OCI-LY3 (cell line): ENCODE results near the gene SMIM41.

Experiments
- H2AFZ ChIP-seq: fragments of 200-600, 300-600 bp; shearing (Covaris generic); 2 replicates; pipeline ENCODE4 v1.6.0; 2014; ENCODE audit warnings: antibody characterized with exemption, low read depth, low read length
- H3K27ac ChIP-seq: fragments of 200-600, 300-600 bp; sonication (generic); 2 replicates; pipeline ENCODE4 v1.5.1; 2014; ENCODE audit warnings: mild to moderate bottlenecking, low read length, moderate library complexity, mixed read lengths
- H3K27me3 ChIP-seq: fragments of 200-600, 300-600 bp; sonication (generic); 2 replicates; pipeline ENCODE4 v1.6.1; 2014; ENCODE audit warnings: low read depth, low read length, mixed read lengths
- H3K36me3 ChIP-seq: fragments of 200-600, 300-600 bp; sonication (generic); replicated peaks from 2 replicates; pipeline ENCODE3; 2014; ENCODE audit warnings: low read depth, low read length, mixed read lengths
- H3K4me1 ChIP-seq: fragments of 300-600, 200-600 bp; sonication (generic); 2 replicates; pipeline ENCODE4 v1.6.1; 2014; ENCODE audit warnings: low read length, mixed read lengths
- H3K4me2 ChIP-seq: fragments of 200-600, 300-600 bp; sonication (generic); 2 replicates; pipeline ENCODE4 v1.6.1; 2014; ENCODE audit warnings: low read length, mixed read lengths
- H3K4me3 ChIP-seq: fragments of 300-600, 200-600 bp; sonication (generic); 2 replicates; pipeline ENCODE4 v1.5.1; 2014; ENCODE audit warnings: antibody characterized with exemption, mild to moderate bottlenecking, low read length, moderate library complexity
- H3K79me2 ChIP-seq: fragments of 300-600, 200-600 bp; shearing (Covaris generic); 2 replicates; pipeline ENCODE4 v1.6.1; 2014; ENCODE audit warnings: mild to moderate bottlenecking, low read length, mixed read lengths
- H3K9ac ChIP-seq: fragments of 300-600, 200-600 bp; shearing (Covaris generic); 2 replicates; pipeline ENCODE4 v1.6.0; 2014; ENCODE audit warnings: mild to moderate bottlenecking, low read length, moderate library complexity
- H3K9me3 ChIP-seq: fragments of 200-600, 300-600 bp; shearing (Covaris generic); 2 replicates; pipeline ENCODE4 v1.6.1; 2014; ENCODE audit warnings: low read length, mixed read lengths; ENCODE audit not compliant: insufficient read depth
- H4K20me1 ChIP-seq: fragments of 200-600, 300-600 bp; sonication (generic); 2 replicates; pipeline ENCODE4 v1.6.1; 2016; ENCODE audit warnings: low read length, mixed read lengths; ENCODE audit not compliant: insufficient read depth
- CTCF ChIP-seq: fragments of 200-600, 300-600 bp; sonication (generic); IDR thresholded peaks from 2 replicates; pipeline ENCODE4 v1.5.1; 2014; ENCODE audit warnings: antibody characterized with exemption, low read length, low read depth
- EZH2phosphoT487 ChIP-seq: fragments of 200-600 bp; shearing (Covaris generic); IDR thresholded peaks from 2 replicates; pipeline ENCODE4 v1.6.1; 2018; ENCODE audit warnings: antibody characterized with exemption, mixed run types, low read depth

The SMIM41 gene

DNA sequence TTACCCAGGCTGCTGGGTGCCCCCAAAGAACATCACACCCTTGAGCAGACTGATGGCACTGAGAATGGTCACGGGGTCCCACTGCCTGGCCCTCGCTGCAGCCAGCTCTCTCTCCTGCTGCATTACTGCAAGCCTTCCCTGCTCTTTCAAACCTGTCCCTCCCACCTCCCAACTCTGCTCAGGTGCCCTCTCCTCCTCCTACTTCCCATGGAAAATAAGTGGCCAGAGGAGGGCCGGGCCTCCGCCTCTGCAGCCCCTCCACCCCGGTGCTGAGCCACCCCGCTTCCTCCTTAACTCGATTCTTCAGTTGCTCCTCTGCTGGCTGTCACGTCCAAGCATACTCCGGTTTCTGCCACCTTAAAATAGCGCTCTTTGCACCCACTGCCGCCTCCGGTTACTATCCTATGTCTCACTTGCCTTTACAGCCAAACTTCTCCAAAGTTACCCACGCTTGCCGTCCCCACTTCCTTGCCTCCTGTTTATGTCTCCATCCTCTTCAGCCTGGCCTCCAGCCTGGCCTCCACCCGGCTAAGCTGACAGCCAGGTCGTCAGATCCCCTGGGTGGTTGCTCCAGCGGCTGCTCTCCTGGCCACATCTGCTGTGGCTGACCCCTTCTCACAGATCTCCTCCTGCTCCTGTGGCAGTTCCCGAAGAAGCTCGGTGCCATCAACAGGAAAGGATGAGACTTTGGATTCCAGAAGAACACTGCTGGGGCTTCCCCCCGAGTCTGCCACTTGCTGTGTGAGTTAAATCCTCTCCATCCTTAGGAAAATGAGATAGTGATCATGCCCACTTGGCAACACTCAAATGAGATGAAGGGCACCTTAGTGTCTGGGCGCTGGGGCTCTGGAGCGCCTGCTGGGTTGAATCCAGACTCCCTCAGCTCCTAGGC lies 7.7 kb downstream of the SMIM41 start:
- no peak overlapping the region for H2AFZ ChIP-seq
- H3K9me3 ChIP-seq: no peaks in the 10 kb centered on the region
- no peak overlapping the region for H3K4me2 ChIP-seq
- no peaks in the 10 kb centered on the region for H4K20me1 ChIP-seq
- H3K36me3 ChIP-seq: no peaks in the 10 kb centered on the region
- H3K4me3 ChIP-seq: no peak overlapping the region
- TF ChIP-seq EZH2phosphoT487 (no peak), CTCF (no peak)
- H3K9ac ChIP-seq: no peak overlapping the region
- no peak overlapping the region for H3K27ac ChIP-seq
- peaks cover 18% of the 10 kb centered on the region for H3K27me3 ChIP-seq
- H3K4me1 ChIP-seq: peaks cover 24% of the 10 kb centered on the region
- H3K79me2 ChIP-seq: no peaks in the 10 kb centered on the region

GRCh38 chr12:52087961-52088820 lies 8.7 kb downstream of the SMIM41 start:
- Histone ChIP-seq H3K27ac (no peak overlapping the region), H2AFZ (peak overlapping the region; percentile 34; the same call in 1 of the 2 replicates), H3K4me2 (peak overlapping the region; percentile 41), H3K79me2 (no peaks in the 10 kb centered on the region), H3K9me3 (no peaks in the 10 kb centered on the region), H3K9ac (no peak overlapping the region), H3K27me3 (peaks cover 20% of the 10 kb centered on the region), H3K36me3 (no peaks in the 10 kb centered on the region), H3K4me3 (peak overlapping the region; percentile 15), H3K4me1 (peaks cover 14% of the 10 kb centered on the region), H4K20me1 (no peaks in the 10 kb centered on the region)
- TF ChIP-seq EZH2phosphoT487 (no peak), CTCF (no peak)

GRCh38 chr12:52089491-52089890 lies 10.0 kb downstream of the SMIM41 start:
- Histone ChIP-seq H4K20me1 (no peaks in the 10 kb centered on the region), H3K27ac (no peak overlapping the region), H3K4me1 (peaks cover 12% of the 10 kb centered on the region), H3K9me3 (no peaks in the 10 kb centered on the region), H3K9ac (no peak overlapping the region), H3K79me2 (no peaks in the 10 kb centered on the region), H2AFZ (no peak overlapping the region), H3K4me2 (no peak overlapping the region), H3K4me3 (no peak overlapping the region), H3K27me3 (peaks cover 20% of the 10 kb centered on the region), H3K36me3 (no peaks in the 10 kb centered on the region)
- TF ChIP-seq EZH2phosphoT487 (no peak), CTCF (no peak)

- no peak for TF ChIP-seq EZH2phosphoT487
- no peak for TF ChIP-seq CTCF
These were observed 10.8 kb downstream of the SMIM41 start for GRCh38 chr12:52090291-52090690.

More at GRCh38 chr12:52090291-52090690, 10.8 kb downstream of the SMIM41 start:
- Histone ChIP-seq H4K20me1 (no peaks in the 10 kb centered on the region), H3K36me3 (no peaks in the 10 kb centered on the region), H3K27me3 (peaks cover 20% of the 10 kb centered on the region), H3K27ac (no peak overlapping the region), H3K79me2 (no peaks in the 10 kb centered on the region), H2AFZ (no peak overlapping the region), H3K4me2 (no peak overlapping the region), H3K9me3 (no peaks in the 10 kb centered on the region), H3K4me3 (no peak overlapping the region), H3K9ac (no peak overlapping the region), H3K4me1 (peaks cover 12% of the 10 kb centered on the region)
